Lung (tissue), 12 donors: ENCODE data around the gene NAV2. TPM values are rescaled to one million over a fixed set of nuclear protein-coding genes. Genes with fewer than 3 reads are reported as not detected.

Source experiments
- ATAC-seq: fragments of 200-7000 bp; cut with Tn5 transposase; one replicate; pipeline ENCODE4 v1.9.1; 2020; ENCODE audit warnings: moderate number of reproducible peaks; ENCODE audit not compliant: insufficient read depth, low FRiP score
- DNase-seq, 3 donors: peaks; one replicate each; pipeline ENCODE4 v3.0.0-alpha.2; 2013 to 2017
- H3K27ac ChIP-seq, 2 donors: one replicate each; pipeline ENCODE4 v1.5.1; 2013; ENCODE audit warnings: mild to moderate bottlenecking in 2 of 2, moderate library complexity in 2 of 2, control low read depth in 1 of 2, inconsistent platforms in 1 of 2, low read depth in 1 of 2, low read length in 1 of 2
- H3K27me3 ChIP-seq, 3 donors: one replicate each; pipeline ENCODE4 v1.5.1; 2013; ENCODE audit warnings: low read length in 2 of 3; ENCODE audit not compliant: control insufficient read depth in 3 of 3, insufficient read depth in 3 of 3
- H3K36me3 ChIP-seq, 4 donors: one replicate each; pipeline ENCODE4 v1.5.1; 2013; ENCODE audit warnings: low read length in 4 of 4, mild to moderate bottlenecking in 1 of 4, moderate library complexity in 1 of 4; ENCODE audit not compliant: control insufficient read depth in 4 of 4, insufficient read depth in 4 of 4
- H3K4me1 ChIP-seq, 5 donors: one replicate each; pipeline ENCODE4 v1.5.1; 2013; ENCODE audit warnings: low read length in 5 of 5, mild to moderate bottlenecking in 2 of 5, moderate library complexity in 1 of 5; ENCODE audit not compliant: control insufficient read depth in 5 of 5, insufficient read depth in 5 of 5
- H3K4me3 ChIP-seq: one replicate; pipeline ENCODE4 v1.5.1; 2013; ENCODE audit warnings: mild to moderate bottlenecking, control low read depth, moderate library complexity
- H3K9ac ChIP-seq, 2 donors: one replicate each; pipeline ENCODE4 v1.5.1; 2013; ENCODE audit warnings: low read length in 2 of 2, control low read depth in 1 of 2; ENCODE audit not compliant: insufficient read depth in 1 of 2
- H3K9me3 ChIP-seq, 4 donors: one replicate each; pipeline ENCODE4 v1.5.1; 2013; ENCODE audit warnings: low read length in 3 of 4, mild to moderate bottlenecking in 1 of 4, moderate library complexity in 1 of 4; ENCODE audit not compliant: control insufficient read depth in 4 of 4, insufficient read depth in 3 of 4
- WGBS, 2 donors: extraction: QIAGEN DNeasy Blood & Tissue Kit; methylation state at CpG; one replicate each; pipeline ENCODE4 v1.1.7; 2013; 5-methylcytosine and 5-hydroxymethylcytosine counted together
- polyA plus RNA-seq, 2 donors: library from polyadenylated mRNA; stranded (reverse); fragments of 200-250 nt; gene quantifications; one replicate each; pipeline ENCODE4 v1.2.1, GENCODE V29; 2013
- total RNA-seq, 2 donors: library from RNA; depleted of rRNA in 1 of 2; stranded (reverse); fragments of >200 nt in 1 of 2; gene quantifications; one replicate each; pipeline ENCODE4 v1.2.1, GENCODE V29; 2014 to 2021
- TF ChIP-seq, protein P1 (sequence below): IDR thresholded peaks from 2 replicates; pipeline ENCODE4 v1.5.1; 2012; ENCODE audit warnings: mild to moderate bottlenecking; ENCODE audit errors: control extremely low read depth, extremely low read depth
- donor health status: control.
- donor health status: control.
- donor health status: Bipolar disorder and iron deficiency.
- donor health status: healthy.
- donor health status: DM: yes; HTN: yes; CAD: no.

NAV2 gene
- total and polyA plus RNA-seq, 4 donors, result 6.8 to 47.9 (median 20.2) TPM

DNA sequence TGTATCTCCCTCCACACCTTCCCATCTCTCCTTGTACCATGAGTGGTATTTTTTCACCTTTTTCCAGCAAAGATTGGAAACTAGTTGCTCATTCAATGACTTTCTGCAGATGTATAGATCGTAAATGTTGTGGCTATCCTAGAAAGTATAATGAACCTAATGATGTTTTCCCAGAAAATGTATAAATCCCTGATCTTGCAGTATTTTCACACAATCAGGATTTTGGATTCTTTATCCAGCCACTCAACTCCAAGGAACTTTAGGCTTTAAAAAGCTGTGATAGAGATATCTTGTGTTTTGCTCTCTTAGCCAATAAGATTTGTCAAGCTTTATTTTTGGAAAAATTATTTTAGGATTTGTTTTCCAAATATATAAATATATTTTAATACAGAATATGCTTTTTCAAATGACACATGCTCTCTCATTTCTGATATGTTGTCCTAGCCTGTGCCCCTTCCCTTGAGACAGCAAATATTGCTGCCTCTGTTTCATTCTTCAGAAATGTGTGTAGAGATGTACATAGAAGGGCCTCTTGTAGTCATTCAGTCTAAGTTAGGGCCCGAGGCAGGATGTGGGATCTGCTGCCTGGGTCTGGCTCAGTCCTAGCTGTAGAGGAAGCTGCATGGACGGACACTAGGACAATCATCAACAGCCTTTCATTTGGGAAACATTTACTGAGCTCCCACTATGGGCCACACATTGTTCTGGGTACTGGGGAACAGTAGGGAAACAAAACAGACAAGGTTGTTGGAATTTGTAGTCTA is 62.4 kb downstream of the NAV2 start:
- WGBS, 2 donors, result 82 to 83% methylated on average over 3 of the region's 3 CpGs

DNA sequence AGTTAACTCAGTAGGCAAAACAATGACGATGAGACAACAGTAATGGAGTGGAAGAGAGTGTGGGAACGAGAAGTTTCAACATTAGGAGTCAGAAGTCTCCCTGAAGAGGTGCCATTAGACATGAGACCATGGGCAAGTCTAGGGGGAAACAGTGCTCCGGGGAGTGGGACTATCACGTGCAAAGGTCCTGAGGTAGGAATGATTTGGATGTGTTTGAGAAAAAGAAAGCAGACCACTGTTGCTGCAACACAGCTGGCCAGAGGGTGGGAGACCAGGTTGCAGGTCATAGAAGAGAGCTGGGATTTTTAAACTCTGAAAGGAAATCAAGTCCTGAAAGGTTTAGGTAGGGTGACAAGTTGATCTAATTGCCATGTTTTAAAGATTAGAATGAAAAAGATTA is 63.0 kb downstream of the NAV2 start:
- no peak overlapping the region for H3K4me3 ChIP-seq
- WGBS, 2 donors, result 82 to 85% methylated on average over 4 of the region's 4 CpGs
- DNase-seq (no peak), ATAC-seq (no peak)
- H3K4me1 ChIP-seq, result peaks cover 0 to 18% (median 5%) of the 10 kb centered on the region in 5 donors
- peaks cover 0 to 13% (median 9%) of the 10 kb centered on the region in 3 donors for H3K27me3 ChIP-seq
- no peak overlapping the region for H3K9ac ChIP-seq
- no peaks in the 10 kb centered on the region for H3K36me3 ChIP-seq
- no peak overlapping the region for H3K27ac ChIP-seq
- peaks cover 0 to 3% (median 0%) of the 10 kb centered on the region in 4 donors for H3K9me3 ChIP-seq
- TF ChIP-seq, protein P1, sequence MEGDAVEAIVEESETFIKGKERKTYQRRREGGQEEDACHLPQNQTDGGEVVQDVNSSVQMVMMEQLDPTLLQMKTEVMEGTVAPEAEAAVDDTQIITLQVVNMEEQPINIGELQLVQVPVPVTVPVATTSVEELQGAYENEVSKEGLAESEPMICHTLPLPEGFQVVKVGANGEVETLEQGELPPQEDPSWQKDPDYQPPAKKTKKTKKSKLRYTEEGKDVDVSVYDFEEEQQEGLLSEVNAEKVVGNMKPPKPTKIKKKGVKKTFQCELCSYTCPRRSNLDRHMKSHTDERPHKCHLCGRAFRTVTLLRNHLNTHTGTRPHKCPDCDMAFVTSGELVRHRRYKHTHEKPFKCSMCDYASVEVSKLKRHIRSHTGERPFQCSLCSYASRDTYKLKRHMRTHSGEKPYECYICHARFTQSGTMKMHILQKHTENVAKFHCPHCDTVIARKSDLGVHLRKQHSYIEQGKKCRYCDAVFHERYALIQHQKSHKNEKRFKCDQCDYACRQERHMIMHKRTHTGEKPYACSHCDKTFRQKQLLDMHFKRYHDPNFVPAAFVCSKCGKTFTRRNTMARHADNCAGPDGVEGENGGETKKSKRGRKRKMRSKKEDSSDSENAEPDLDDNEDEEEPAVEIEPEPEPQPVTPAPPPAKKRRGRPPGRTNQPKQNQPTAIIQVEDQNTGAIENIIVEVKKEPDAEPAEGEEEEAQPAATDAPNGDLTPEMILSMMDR, result no peak

More for the DNA sequence above, 62.4 kb downstream of the NAV2 start:
- no peak overlapping the region for H3K4me3 ChIP-seq
- H3K9ac ChIP-seq, result no peak overlapping the region
- peaks cover 0 to 3% (median 0%) of the 10 kb centered on the region in 4 donors for H3K9me3 ChIP-seq
- DNase-seq, result no peak
- TF ChIP-seq, protein P1, result no peak
- H3K36me3 ChIP-seq, result no peaks in the 10 kb centered on the region
- peaks cover 0 to 18% (median 6%) of the 10 kb centered on the region in 5 donors for H3K4me1 ChIP-seq
- H3K27ac ChIP-seq, result no peak overlapping the region
- peaks cover 0 to 13% (median 9%) of the 10 kb centered on the region in 3 donors for H3K27me3 ChIP-seq
- no peak for ATAC-seq

DNA sequence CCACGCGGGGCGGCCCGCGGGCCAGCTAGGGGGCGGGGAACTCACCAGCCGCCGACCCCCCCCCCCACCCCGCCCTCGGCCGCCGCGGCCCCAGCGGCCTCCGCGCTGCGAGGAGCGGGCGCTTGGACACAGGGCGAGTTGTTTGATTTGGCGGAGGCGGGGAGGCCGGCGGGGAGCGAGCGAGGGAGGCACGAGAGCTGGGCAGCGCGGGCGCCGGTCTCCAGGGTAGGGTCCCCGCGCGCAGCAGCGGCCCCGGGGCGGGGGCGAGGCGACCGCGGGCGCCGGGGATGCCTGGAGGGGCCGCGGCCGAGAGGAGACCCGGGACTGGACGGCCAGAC is 64.4 kb downstream of the NAV2 start:
- peak; percentile 60 for ATAC-seq

More for the DNA sequence above, 64.4 kb downstream of the NAV2 start:
- peak overlapping the region in 1 of 2 donors; percentile 74 for H3K27ac ChIP-seq
- no peaks in the 10 kb centered on the region for H3K36me3 ChIP-seq
- no peak overlapping the region for H3K9ac ChIP-seq
- H3K4me1 ChIP-seq, result peaks cover 0 to 14% (median 5%) of the 10 kb centered on the region in 5 donors
- 1 to 2% methylated on average over 30 to 48 of the region's 48 CpGs for WGBS, 2 donors
- H3K9me3 ChIP-seq, result peaks cover 0 to 3% (median 0%) of the 10 kb centered on the region in 4 donors
- DNase-seq, result peak in 1 of 3 donors; percentile 31
- TF ChIP-seq, protein P1, result no peak
- H3K4me3 ChIP-seq, result peak overlapping the region; percentile 37
- peaks cover 0 to 13% (median 9%) of the 10 kb centered on the region in 3 donors for H3K27me3 ChIP-seq
